ENCODE data around the gene GRK7. TPM values are rescaled to one million over a fixed set of nuclear protein-coding genes. Genes with fewer than 3 reads are reported as not detected.
"Not testable (repeated sequence)": the region's sequence is repeated elsewhere in the genome, so short reads cannot be mapped to it uniquely, and the experiment has no call there.

Gene GRK7
- polyA plus RNA-seq, 3 donors from 2014 or later = 0.09 TPM; not detected in 2

DNA sequence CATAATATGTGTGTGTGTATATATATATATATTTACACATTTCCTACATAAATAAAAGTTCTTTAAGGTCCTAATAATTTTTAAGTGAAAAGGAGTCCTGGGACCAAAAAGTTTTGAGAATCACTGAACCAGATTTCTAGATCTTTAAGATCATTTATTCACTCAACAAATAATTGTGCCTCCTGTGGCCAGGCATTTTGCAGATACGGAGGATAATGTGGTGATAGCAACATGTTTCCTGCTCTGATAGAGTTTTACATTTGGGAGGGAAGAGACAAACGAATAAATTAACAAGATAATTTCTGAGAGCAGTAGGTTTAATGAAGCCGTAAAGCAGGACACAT is 25.6 kb upstream of the GRK7 start:
- Mint-ChIP-seq H3K4me1 (peaks cover 36 to 45% of the 10 kb centered on the region in 2 donors), H3K9me3 (no peaks in the 10 kb centered on the region), H3K27me3 (ENCODE audit: low read depth in 3 of 3) (peaks cover 0 to 15% (median 0%) of the 10 kb centered on the region in 3 donors), H3K4me3 (peak overlapping the region; percentile 96 to 100 (median 97)), H3K27ac (peak overlapping the region; percentile 89 to 97 (median 94)), H3K36me3 (no peaks in the 10 kb centered on the region)
- DNase-seq = no peak

DNA sequence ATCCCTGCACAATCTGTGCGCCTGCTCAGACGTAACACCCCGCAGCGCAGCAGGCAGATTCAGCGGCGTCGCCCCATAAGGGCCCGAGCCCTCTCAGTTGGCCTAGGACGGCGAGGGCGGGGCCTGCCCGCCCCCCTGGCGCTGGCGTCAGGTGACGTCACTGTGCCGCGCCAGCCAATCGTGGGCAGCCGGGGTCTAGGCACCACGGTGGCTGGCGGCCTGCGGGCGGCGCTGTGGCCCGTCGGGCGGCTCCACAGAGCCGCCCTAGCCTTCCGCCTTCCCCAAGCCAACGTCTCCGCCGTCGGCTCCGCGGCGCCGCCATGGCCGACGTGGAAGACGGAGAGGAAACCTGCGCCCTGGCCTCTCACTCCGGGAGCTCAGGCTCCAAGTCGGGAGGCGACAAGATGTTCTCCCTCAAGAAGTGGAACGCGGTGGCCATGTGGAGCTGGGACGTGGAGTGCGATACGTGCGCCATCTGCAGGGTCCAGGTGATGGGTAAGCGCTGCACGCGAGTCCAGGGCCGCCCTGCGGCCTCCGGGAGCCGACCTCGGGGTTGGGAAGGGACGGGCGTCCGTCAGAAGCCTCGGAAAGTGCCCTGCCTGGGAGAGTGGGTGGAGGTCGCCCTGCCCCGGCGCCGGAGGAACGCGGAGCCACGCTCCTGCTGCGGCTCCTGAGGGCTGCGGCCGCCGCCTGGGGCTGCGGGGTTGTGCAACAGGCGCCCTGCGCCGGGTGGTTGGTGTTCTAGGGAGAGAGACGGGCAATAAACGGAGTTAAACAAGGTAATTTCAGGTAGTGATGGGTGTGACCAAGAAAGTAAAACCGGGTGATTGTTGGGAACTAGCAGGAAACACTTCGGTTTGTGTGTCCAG is 25.0 kb upstream of the GRK7 start, which contains the start of gene RNF7:
Gene RNF7, plus strand, starts transcription at position 277 of the 869 bp plus-strand sequence. Its CDS starts 44 bp downstream, at position 321.
- Mint-ChIP-seq H3K36me3 (no peaks in the 10 kb centered on the region), H3K27ac (peak within 1 kb of the TSS; percentile 94 to 99 (median 97)), H3K4me3 (peak within 1 kb of the TSS; percentile 96 to 100 (median 97)), H3K9me3 (no peaks in the 10 kb centered on the region), H3K4me1 (peaks cover 40 to 51% of the 10 kb centered on the region in 2 donors), H3K27me3 (ENCODE audit: low read depth in 3 of 3) (peaks cover 0 to 15% (median 0%) of the 10 kb centered on the region in 3 donors)
- DNase-seq = peak; percentile 97

DNA sequence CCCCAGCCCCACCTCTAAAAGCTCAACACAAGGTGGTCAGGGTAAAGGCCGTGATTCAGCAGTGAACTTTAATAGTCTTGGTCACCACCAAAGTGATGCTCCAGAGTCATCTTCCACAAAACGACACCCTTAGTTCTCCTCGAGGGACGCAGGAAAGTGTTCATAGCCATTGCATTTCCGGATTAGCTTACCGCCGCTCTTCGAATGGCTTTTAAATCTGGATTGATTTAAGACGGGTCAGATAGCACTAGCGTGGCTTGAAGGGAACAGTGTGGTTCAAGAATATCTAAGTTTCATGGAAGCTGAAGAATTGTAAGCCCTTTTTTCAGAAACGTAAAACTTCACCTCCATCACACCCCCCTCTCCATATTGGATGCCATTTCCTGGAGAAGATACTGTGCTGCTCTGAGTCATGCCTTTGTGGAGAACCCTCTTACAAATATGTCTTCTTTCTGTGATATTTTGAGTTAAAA is 24.3 kb upstream of the GRK7 start:
- Mint-ChIP-seq H3K27ac (peak overlapping the region; percentile 94 to 99 (median 97)), H3K4me1 (peaks cover 43 to 56% of the 10 kb centered on the region in 2 donors), H3K4me3 (peak overlapping the region; percentile 96 to 100 (median 97)), H3K27me3 (ENCODE audit: low read depth in 3 of 3) (peaks cover 0 to 14% (median 0%) of the 10 kb centered on the region in 3 donors), H3K9me3 (no peaks in the 10 kb centered on the region), H3K36me3 (no peaks in the 10 kb centered on the region)
- peak; percentile 29 to 35 (median 31) for DNase-seq

DNA sequence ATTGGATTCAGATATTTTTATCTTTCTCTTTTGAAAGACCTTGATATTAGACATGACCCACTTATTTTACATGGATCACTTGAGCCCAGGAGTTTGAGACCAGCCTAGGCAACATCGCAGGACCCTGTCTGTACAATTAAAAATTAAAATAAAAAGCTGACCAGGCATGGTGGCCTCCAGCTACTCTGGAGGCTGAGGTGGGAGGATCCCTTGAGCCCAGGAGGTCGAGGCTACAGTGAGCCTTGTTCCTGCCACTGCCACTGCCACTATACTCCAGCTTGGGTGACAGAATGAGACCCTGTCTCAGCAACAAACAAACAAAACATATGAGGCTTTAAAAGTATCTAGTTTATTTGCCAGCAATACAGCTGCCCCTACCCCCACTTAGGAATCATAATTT is 23.5 kb upstream of the GRK7 start:
- peaks cover 51 to 64% of the 10 kb centered on the region in 2 donors for H3K4me1 Mint-ChIP-seq

GRCh38 chr3:141740349-141740748 is 22.9 kb upstream of the GRK7 start:
- peak overlapping the region in 5 of 6 donors; percentile 51 to 99 (median 97) for H3K27ac Mint-ChIP-seq
- H3K27me3 Mint-ChIP-seq (ENCODE audit: low read depth in 3 of 3) = peaks cover 0 to 15% (median 0%) of the 10 kb centered on the region in 3 donors
- no peaks in the 10 kb centered on the region for H3K9me3 Mint-ChIP-seq
- H3K36me3 Mint-ChIP-seq = peaks cover 0 to 4% (median 4%) of the 10 kb centered on the region in 3 donors
- no peak for DNase-seq
- peaks cover 52 to 69% of the 10 kb centered on the region in 2 donors for H3K4me1 Mint-ChIP-seq
- H3K4me3 Mint-ChIP-seq = peak overlapping the region; percentile 56 to 100 (median 96)

More for the DNA sequence above, 23.5 kb upstream of the GRK7 start:
- H3K27ac Mint-ChIP-seq = peak overlapping the region; percentile 94 to 99 (median 97)
- DNase-seq = no peak
- no peaks in the 10 kb centered on the region for H3K9me3 Mint-ChIP-seq
- no peaks in the 10 kb centered on the region for H3K36me3 Mint-ChIP-seq
- H3K27me3 Mint-ChIP-seq (ENCODE audit: low read depth in 3 of 3) = peaks cover 0 to 15% (median 0%) of the 10 kb centered on the region in 3 donors
- peak overlapping the region; percentile 96 to 100 (median 97) for H3K4me3 Mint-ChIP-seq

- Mint-ChIP-seq H3K9me3 (no peaks in the 10 kb centered on the region), H3K36me3 (peaks cover 0 to 11% (median 8%) of the 10 kb centered on the region in 3 donors), H3K27me3 (ENCODE audit: low read depth in 3 of 3) (peaks cover 0 to 9% (median 0%) of the 10 kb centered on the region in 3 donors), H3K27ac (no peak overlapping the region), H3K4me3 (no peak overlapping the region), H3K4me1 (peaks cover 50 to 82% of the 10 kb centered on the region in 2 donors)
- no peak for DNase-seq
Observed at GRCh38 chr3:141743305-141743704, 19.9 kb upstream of the GRK7 start.

DNA sequence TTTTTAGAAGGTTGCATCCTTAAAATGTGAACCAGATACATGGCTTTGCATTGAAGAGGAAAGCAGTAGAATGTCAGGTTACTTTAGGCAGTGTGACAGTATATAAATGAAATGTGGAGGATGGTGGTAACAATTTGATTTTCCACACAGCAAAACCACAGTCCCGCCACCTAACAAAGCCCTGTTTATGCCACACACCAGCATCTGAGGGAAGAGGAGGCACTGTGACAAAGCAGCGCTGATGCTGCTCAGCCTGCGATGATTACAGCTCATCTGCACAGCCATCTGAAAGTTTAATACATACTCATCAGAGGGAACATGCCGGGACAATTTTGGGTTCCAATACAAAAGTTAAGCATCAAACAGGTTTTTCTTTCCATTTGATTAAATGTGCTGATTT is 16.2 kb upstream of the GRK7 start:
- H3K4me1 Mint-ChIP-seq = peaks cover 21 to 49% of the 10 kb centered on the region in 2 donors
- no peak overlapping the region for H3K4me3 Mint-ChIP-seq
- peaks cover 0 to 1% (median 0%) of the 10 kb centered on the region in 3 donors for H3K27me3 Mint-ChIP-seq (ENCODE audit: low read depth in 3 of 3)
- peaks cover 0 to 22% (median 8%) of the 10 kb centered on the region in 3 donors for H3K36me3 Mint-ChIP-seq
- peak overlapping the region in 3 of 6 donors; percentile 23 to 62 (median 46) for H3K27ac Mint-ChIP-seq
- no peaks in the 10 kb centered on the region for H3K9me3 Mint-ChIP-seq
- no peak for DNase-seq

DNA sequence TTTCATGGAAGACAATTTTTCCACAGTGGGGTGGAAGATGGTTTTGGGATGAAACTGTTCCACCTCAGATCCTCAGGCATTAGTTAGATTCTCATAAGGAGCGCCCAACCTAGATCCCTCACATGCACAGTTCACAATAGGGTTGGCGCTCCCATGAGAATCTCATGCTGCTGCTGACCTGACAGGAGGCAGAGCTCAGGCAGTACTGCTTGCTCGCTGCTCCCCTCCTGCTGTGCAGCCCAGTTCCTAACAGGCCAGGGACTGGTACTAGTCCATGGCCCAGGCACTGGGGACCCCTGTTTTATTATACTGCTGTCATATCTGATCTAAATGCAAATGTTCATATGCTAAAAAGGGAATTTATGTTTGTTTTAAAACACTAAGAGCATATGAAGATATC is 9.8 kb upstream of the GRK7 start:
- H3K27ac Mint-ChIP-seq = peak overlapping the region in 1 of 6 donors; percentile 4
- no peaks in the 10 kb centered on the region for H3K27me3 Mint-ChIP-seq (ENCODE audit: low read depth in 3 of 3)

DNA sequence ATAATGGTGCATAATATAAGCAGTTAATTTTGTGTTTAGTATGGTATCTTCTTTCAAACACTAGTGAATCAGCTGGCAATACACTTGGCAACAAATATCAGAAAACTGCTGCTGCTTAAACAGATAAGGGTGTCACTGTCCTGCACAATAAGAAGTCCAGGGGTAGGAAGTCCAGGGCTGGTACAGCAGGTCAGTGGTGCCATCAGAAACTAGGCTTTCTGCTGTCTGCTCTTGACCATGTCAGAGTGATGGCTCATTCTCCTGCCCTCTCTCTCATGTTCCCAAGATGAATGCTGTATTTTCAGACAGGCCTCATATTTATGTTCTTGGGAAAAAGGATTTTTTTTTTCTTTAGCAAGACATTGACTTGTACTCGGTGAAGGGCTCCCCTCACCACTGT is 9.2 kb upstream of the GRK7 start:
- no peak for DNase-seq
- Mint-ChIP-seq H3K27ac (peak overlapping the region in 1 of 6 donors; percentile 10), H3K4me3 (no peak overlapping the region), H3K9me3 (no peaks in the 10 kb centered on the region), H3K27me3 (ENCODE audit: low read depth in 3 of 3) (no peaks in the 10 kb centered on the region), H3K4me1 (no peaks in the 10 kb centered on the region), H3K36me3 (peaks cover 5 to 9% (median 7%) of the 10 kb centered on the region in 3 donors)

More for the DNA sequence above, 9.8 kb upstream of the GRK7 start:
- Mint-ChIP-seq H3K4me1 (no peaks in the 10 kb centered on the region), H3K36me3 (peaks cover 5 to 13% (median 9%) of the 10 kb centered on the region in 3 donors), H3K4me3 (no peak overlapping the region), H3K9me3 (no peaks in the 10 kb centered on the region)
- no peak for DNase-seq

DNA sequence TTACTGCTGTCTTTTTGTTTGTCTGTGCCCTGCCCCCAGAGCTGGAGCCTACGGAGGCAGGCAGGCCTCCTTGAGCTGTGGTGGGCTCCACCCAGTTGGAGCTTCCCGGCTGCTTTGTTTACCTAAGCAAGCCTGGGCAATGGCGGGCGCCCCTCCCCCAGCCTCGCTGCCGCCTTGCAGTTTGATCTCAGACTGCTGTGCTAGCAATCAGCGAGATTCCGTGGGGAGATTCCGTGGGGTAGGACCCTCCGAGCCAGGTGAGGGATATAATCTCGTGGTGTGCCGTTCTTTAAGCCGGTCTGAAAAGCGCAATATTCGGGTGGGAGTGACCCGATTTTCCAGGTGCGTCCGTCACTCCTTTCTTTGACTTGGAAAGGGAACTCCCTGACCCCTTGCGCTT is 656 bp upstream of the GRK7 start:
- not testable (repeated sequence) for DNase-seq; H3K4me1 Mint-ChIP-seq; H3K9me3 Mint-ChIP-seq; H3K27ac Mint-ChIP-seq; H3K27me3 Mint-ChIP-seq (ENCODE audit: low read depth in 3 of 3); H3K36me3 Mint-ChIP-seq; H3K4me3 Mint-ChIP-seq

DNA sequence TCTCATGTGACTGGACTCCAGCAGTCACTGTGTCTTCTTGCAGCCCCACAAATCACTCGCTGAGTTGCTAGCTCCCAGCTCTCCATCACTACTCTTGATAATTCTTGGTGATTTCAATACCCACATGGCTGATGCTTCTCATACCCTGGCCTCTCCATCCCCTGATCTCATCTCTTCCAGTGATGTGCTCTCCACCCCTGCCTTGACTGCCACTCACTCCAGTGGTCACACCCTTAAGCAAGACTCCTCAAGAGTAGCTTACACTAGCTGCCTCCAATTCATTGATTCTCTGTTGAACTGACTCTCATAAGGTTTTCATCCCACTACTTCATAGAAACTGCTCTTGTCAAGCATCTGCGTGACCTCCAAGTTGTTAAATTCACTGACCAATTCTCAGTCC is 837 bp downstream of the GRK7 start:
- Mint-ChIP-seq H3K9me3 (no peaks in the 10 kb centered on the region), H3K36me3 (peaks cover 2 to 9% (median 6%) of the 10 kb centered on the region in 3 donors), H3K4me1 (no peaks in the 10 kb centered on the region), H3K27ac (no peak overlapping the region), H3K4me3 (no peak overlapping the region), H3K27me3 (ENCODE audit: low read depth in 3 of 3) (peaks cover 0 to 2% (median 0%) of the 10 kb centered on the region in 3 donors)
- DNase-seq = no peak

- Mint-ChIP-seq H3K27me3 (ENCODE audit: low read depth in 3 of 3) (peaks cover 0 to 2% (median 0%) of the 10 kb centered on the region in 3 donors), H3K9me3 (no peaks in the 10 kb centered on the region), H3K27ac (no peak overlapping the region), H3K4me3 (no peak overlapping the region), H3K4me1 (no peaks in the 10 kb centered on the region), H3K36me3 (peaks cover 4 to 13% (median 6%) of the 10 kb centered on the region in 3 donors)
- DNase-seq = no peak
Observed at GRCh38 chr3:141764465-141764864, 1.3 kb downstream of the GRK7 start.

- Mint-ChIP-seq H3K27me3 (ENCODE audit: low read depth in 3 of 3) (peaks cover 0 to 2% (median 0%) of the 10 kb centered on the region in 3 donors), H3K27ac (no peak overlapping the region), H3K4me1 (no peaks in the 10 kb centered on the region), H3K4me3 (no peak overlapping the region), H3K36me3 (peaks cover 4 to 14% (median 6%) of the 10 kb centered on the region in 3 donors), H3K9me3 (no peaks in the 10 kb centered on the region)
- no peak for DNase-seq
Observed at GRCh38 chr3:141764986-141765385, 1.8 kb downstream of the GRK7 start.

- H3K27ac Mint-ChIP-seq = no peak overlapping the region
- no peak for DNase-seq
- H3K9me3 Mint-ChIP-seq = no peaks in the 10 kb centered on the region
- H3K4me1 Mint-ChIP-seq = no peaks in the 10 kb centered on the region
- peaks cover 4 to 21% (median 6%) of the 10 kb centered on the region in 3 donors for H3K36me3 Mint-ChIP-seq
- no peak overlapping the region for H3K4me3 Mint-ChIP-seq
- H3K27me3 Mint-ChIP-seq (ENCODE audit: low read depth in 3 of 3) = peaks cover 0 to 2% (median 0%) of the 10 kb centered on the region in 3 donors
Observed at GRCh38 chr3:141767066-141767465, 3.9 kb downstream of the GRK7 start.
